VCaP (cell line): ENCODE data around the gene RPL22.

Source experiments
- H3K27ac ChIP-seq: fragments of 450-650 bp; 2 replicates; pipeline ENCODE4 v1.5.1; 2017
- CTCF ChIP-seq: fragments of 450-650 bp; conservative IDR thresholded peaks from 2 replicates; pipeline ENCODE4 v1.5.1; 2017; ENCODE audit warnings: mild to moderate bottlenecking, moderate library complexity

RPL22 gene

GRCh38 chr1:6163191-6163972 is 36.0 kb downstream of the RPL22 start:
- TF ChIP-seq CTCF: no peak

GRCh38 chr1:6162773-6163172 is 36.6 kb downstream of the RPL22 start:
- no peak; the same call in 1 of the 2 replicates for TF ChIP-seq CTCF
- no peak overlapping the region; the same call in 1 of the 2 replicates for H3K27ac ChIP-seq

More at GRCh38 chr1:6163191-6163972, 36.0 kb downstream of the RPL22 start:
- H3K27ac ChIP-seq: no peak overlapping the region

- no peak for TF ChIP-seq CTCF
- H3K27ac ChIP-seq: peak overlapping the region; percentile 67; the same call in 1 of the 2 replicates
These were observed 37.1 kb downstream of the RPL22 start for GRCh38 chr1:6162341-6162740.

GRCh38 chr1:6158181-6158580 is 41.2 kb downstream of the RPL22 start:
- peak overlapping the region; percentile 96 for H3K27ac ChIP-seq
- TF ChIP-seq CTCF: no peak

GRCh38 chr1:6157528-6158174 is 41.7 kb downstream of the RPL22 start:
- TF ChIP-seq CTCF: no peak
- H3K27ac ChIP-seq: peak overlapping the region; percentile 96

GRCh38 chr1:6157132-6157527 is 42.3 kb downstream of the RPL22 start:
- no peak for TF ChIP-seq CTCF
- H3K27ac ChIP-seq: peak overlapping the region; percentile 96

GRCh38 chr1:6154525-6155319 is 44.7 kb downstream of the RPL22 start:
- no peak for TF ChIP-seq CTCF
- no peak overlapping the region for H3K27ac ChIP-seq
